Cardiac fibroblast (primary cell): Measurements from ENCODE around the gene MOB1A.

Source experiments
- DNase-seq, 2 donors: peaks; one replicate each; pipeline versions ENCODE4 v3.0.0 to v3.0.0-alpha.2; 2010; ENCODE audit warnings: low read depth in 2 of 2
- H3K4me3 ChIP-seq, 2 donors: replicated peaks in 1 of 2; 1 replicate in 1 of 2; 2 replicates in 1 of 2; pipeline ENCODE4 v1.5.1; 2011; ENCODE audit warnings: low read depth in 2 of 2, low read length in 2 of 2, mild to moderate bottlenecking in 2 of 2, moderate library complexity in 1 of 2
- CTCF ChIP-seq: IDR thresholded peaks from one replicate; pipeline ENCODE4 v1.5.1; 2011; ENCODE audit warnings: low read depth, mild to moderate bottlenecking, low read length, inconsistent platforms

Gene MOB1A

DNA sequence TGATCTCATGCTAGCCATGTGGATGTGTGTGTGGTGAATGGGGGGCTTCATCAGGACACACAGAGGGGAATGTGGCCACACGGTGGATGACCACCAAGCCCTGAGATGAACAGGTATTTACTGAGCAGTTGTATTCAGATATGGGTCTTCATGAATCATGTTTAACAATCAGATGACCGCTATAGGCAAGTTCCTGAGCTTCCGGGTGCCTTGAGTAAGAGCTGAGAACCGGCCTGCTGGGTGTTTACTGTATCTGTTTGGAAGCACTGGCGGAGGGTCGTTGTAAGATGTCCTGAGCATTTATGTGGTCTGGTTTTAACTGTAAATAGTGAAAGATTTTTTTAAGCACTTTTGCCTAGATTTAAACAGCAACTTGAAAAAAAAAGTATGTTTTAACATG, 74.9 kb downstream of the MOB1A start:
- TF ChIP-seq CTCF: no peak
- DNase-seq: no peak
- H3K4me3 ChIP-seq: no peak overlapping the region
